Smooth muscle cell (in vitro differentiated cells): ENCODE measurements around the gene PLCB1. TPM values are rescaled to one million over a fixed set of nuclear protein-coding genes. Genes with fewer than 3 reads are reported as not detected.
"Not testable (repeated sequence)": the region's sequence is repeated elsewhere in the genome, so short reads cannot be mapped to it uniquely, and the experiment has no call there.

ENCODE experiments used
- DNase-seq: peaks from one replicate; lab custom pipeline; 2025; ENCODE audit not compliant: unreplicated experiment; lab: John Stamatoyannopoulos, UW
- H2AFZ ChIP-seq: fragments of 200-600 bp; sonication (generic); 2 replicates; pipeline ENCODE4 v1.6.0; 2016; ENCODE audit warnings: antibody characterized with exemption, low read depth, mild to moderate bottlenecking
- H3F3A ChIP-seq: fragments of 200-600 bp; sonication (generic); 2 replicates; pipeline ENCODE4 v1.6.0; 2017; ENCODE audit warnings: antibody characterized with exemption, low read depth
- H3K27ac ChIP-seq: fragments of 200-600 bp; sonication (generic); 2 replicates; pipeline ENCODE4 v1.5.1; 2016; ENCODE audit warnings: low read depth, mild to moderate bottlenecking
- H3K27me3 ChIP-seq: fragments of 200-600 bp; sonication (generic); 2 replicates; pipeline ENCODE4 v1.6.1; 2016; ENCODE audit warnings: low read depth, mild to moderate bottlenecking
- H3K36me3 ChIP-seq: fragments of 200-600 bp; sonication (generic); 2 replicates; pipeline ENCODE4 v1.5.1; 2016; ENCODE audit warnings: low read depth
- H3K4me1 ChIP-seq: fragments of 200-600 bp; sonication (generic); 2 replicates; pipeline ENCODE4 v1.5.1; 2016; ENCODE audit warnings: low read depth
- H3K4me2 ChIP-seq: fragments of 200-600 bp; sonication (generic); 2 replicates; pipeline ENCODE4 v1.6.0; 2016; ENCODE audit warnings: mild to moderate bottlenecking
- H3K4me3 ChIP-seq: fragments of 200-600 bp; sonication (generic); 2 replicates; pipeline ENCODE4 v1.5.1; 2016; ENCODE audit warnings: mild to moderate bottlenecking
- H3K79me2 ChIP-seq: fragments of 200-600 bp; sonication (generic); 2 replicates; pipeline ENCODE4 v1.6.0; 2016; ENCODE audit warnings: low read depth, mild to moderate bottlenecking
- H3K9ac ChIP-seq: fragments of 200-600 bp; sonication (generic); 2 replicates; pipeline ENCODE4 v1.6.0; 2016; ENCODE audit warnings: low read depth
- H3K9me3 ChIP-seq: fragments of 200-600 bp; sonication (generic); replicated peaks from 2 replicates; pipeline ENCODE4 v1.5.1; 2016; ENCODE audit warnings: low read depth
- H4K20me1 ChIP-seq: fragments of 200-600 bp; sonication (generic); 2 replicates; pipeline ENCODE4 v1.6.0; 2016; ENCODE audit warnings: low read depth
- CTCF ChIP-seq: fragments of 200-600 bp; sonication (generic); IDR thresholded peaks from 2 replicates; pipeline ENCODE4 v1.5.1; 2017; ENCODE audit warnings: borderline replicate concordance, mild to moderate bottlenecking, antibody characterized with exemption; ENCODE audit not compliant: insufficient read depth, poor library complexity, severe bottlenecking
- WGBS: methylation state at CpG from one replicate; pipeline ENCODE4 v1.1.7; 2016; ENCODE audit warnings: low lambda C conversion rate; 5-methylcytosine and 5-hydroxymethylcytosine counted together
- polyA plus RNA-seq: library from polyadenylated mRNA; unstranded; fragments of >200 nt; fragmentation: Nextera tagmentation; extraction: Ambion mirVana; gene quantifications from 2 replicates; pipeline ENCODE4 v1.2.1, GENCODE V29; 2016
- total RNA-seq: library from RNA; depleted of rRNA; stranded (reverse); fragments of >200 nt; gene quantifications from 2 replicates; pipeline ENCODE4 v1.2.3, GENCODE V29; 2014

The PLCB1 gene
- total and polyA plus RNA-seq, 2 experiments from 2014 or later = 4.7 to 25.3 TPM

GRCh38 chr20:8097307-8097706 is 34.8 kb upstream of the PLCB1 start:
- TF ChIP-seq CTCF = no peak
- WGBS = 76% methylated on average over 2 of the region's 2 CpGs

GRCh38 chr20:8104252-8104651 is 27.8 kb upstream of the PLCB1 start:
- H3K4me3 ChIP-seq = no peak overlapping the region
- H3K9me3 ChIP-seq = peaks cover 8% of the 10 kb centered on the region
- no peak overlapping the region for H3K4me2 ChIP-seq
- H3K4me1 ChIP-seq = no peaks in the 10 kb centered on the region
- no peak for TF ChIP-seq CTCF
- H3K27ac ChIP-seq = no peak overlapping the region
- no peak overlapping the region for H2AFZ ChIP-seq
- H4K20me1 ChIP-seq = no peaks in the 10 kb centered on the region
- H3K79me2 ChIP-seq = no peaks in the 10 kb centered on the region
- H3K9ac ChIP-seq = no peak overlapping the region
- H3F3A ChIP-seq = no peaks in the 10 kb centered on the region
- 89% methylated on average over 2 of the region's 2 CpGs for WGBS
- no peaks in the 10 kb centered on the region for H3K27me3 ChIP-seq
- no peaks in the 10 kb centered on the region for H3K36me3 ChIP-seq
- no peak for DNase-seq

More at GRCh38 chr20:8097307-8097706, 34.8 kb upstream of the PLCB1 start:
- Histone ChIP-seq H3K79me2 (no peaks in the 10 kb centered on the region), H3K9ac (no peak overlapping the region), H3K9me3 (no peaks in the 10 kb centered on the region), H3K4me2 (no peak overlapping the region), H4K20me1 (no peaks in the 10 kb centered on the region), H3K27ac (no peak overlapping the region), H3K27me3 (no peaks in the 10 kb centered on the region), H3K4me1 (no peaks in the 10 kb centered on the region), H2AFZ (no peak overlapping the region), H3K4me3 (no peak overlapping the region), H3F3A (no peaks in the 10 kb centered on the region), H3K36me3 (no peaks in the 10 kb centered on the region)
- DNase-seq = no peak

- H3K9me3 ChIP-seq, DNase-seq, H3K4me1 ChIP-seq, H3K4me3 ChIP-seq, H3K4me2 ChIP-seq, H2AFZ ChIP-seq, H3K36me3 ChIP-seq, H3K27me3 ChIP-seq, H4K20me1 ChIP-seq, H3K9ac ChIP-seq, H3K27ac ChIP-seq, H3K79me2 ChIP-seq, H3F3A ChIP-seq: not testable (repeated sequence)
- 80% methylated on average over 12 of the region's 21 CpGs for WGBS
Measured at GRCh38 chr20:8114612-8115011, 17.5 kb upstream of the PLCB1 start.

GRCh38 chr20:8115436-8115835 is 16.6 kb upstream of the PLCB1 start:
- no peak overlapping the region for H3K4me2 ChIP-seq
- no peak overlapping the region for H3K27ac ChIP-seq
- no peaks in the 10 kb centered on the region for H3K79me2 ChIP-seq
- H3K4me1 ChIP-seq = no peaks in the 10 kb centered on the region
- no peaks in the 10 kb centered on the region for H3K36me3 ChIP-seq
- H3K4me3 ChIP-seq = no peak overlapping the region
- TF ChIP-seq CTCF = no peak
- DNase-seq = no peak
- H3K27me3 ChIP-seq = no peaks in the 10 kb centered on the region
- no peak overlapping the region for H3K9ac ChIP-seq
- H4K20me1 ChIP-seq = no peaks in the 10 kb centered on the region
- H2AFZ ChIP-seq = no peak overlapping the region
- no peaks in the 10 kb centered on the region for H3K9me3 ChIP-seq
- no peaks in the 10 kb centered on the region for H3F3A ChIP-seq
